Measurements from ENCODE around the gene RELN. TPM values are rescaled to one million over a fixed set of nuclear protein-coding genes. Genes with fewer than 3 reads are reported as not detected.

RELN gene
- total RNA-seq, 1 donor from 2014 or later, result 7.4 TPM

GRCh38 chr7:103593691-103594090 is 395.8 kb downstream of the RELN start:
- TF ChIP-seq CTCF (IDR thresholded peaks at IDR 0.05) (no peak), POLR2A (IDR thresholded peaks at IDR 0.05) (no peak), POLR2AphosphoS5 (IDR thresholded peaks at IDR 0.05; ENCODE audit: insufficient read depth in 1 of 2, low read depth in 1 of 2) (no peak)
- Histone ChIP-seq H3K9me3 (no peaks in the 10 kb centered on the region), H3K27ac (no peak overlapping the region), H3K4me1 (no peaks in the 10 kb centered on the region), H3K36me3 (no peaks in the 10 kb centered on the region), H3K4me3 (no peak overlapping the region), H3K27me3 (no peaks in the 10 kb centered on the region)
- intact Hi-C loops (cut with DNase I), result no loop called here
- no peak for DNase-seq (ENCODE audit: extremely low spot score in 2 of 2)

- H3K27ac ChIP-seq, result no peak overlapping the region
- no peak for DNase-seq (ENCODE audit: extremely low spot score in 2 of 2)
- H3K27me3 ChIP-seq, result no peaks in the 10 kb centered on the region
- no peaks in the 10 kb centered on the region for H3K9me3 ChIP-seq
- no peaks in the 10 kb centered on the region for H3K4me1 ChIP-seq
- H3K4me3 ChIP-seq, result no peak overlapping the region
- no peak for TF ChIP-seq POLR2AphosphoS5 (IDR thresholded peaks at IDR 0.05; ENCODE audit: insufficient read depth in 1 of 2, low read depth in 1 of 2)
- no peaks in the 10 kb centered on the region for H3K36me3 ChIP-seq
- intact Hi-C loops (cut with DNase I), result no loop called here
Observed at GRCh38 chr7:103592844-103593243, 396.6 kb downstream of the RELN start.

- Histone ChIP-seq H3K4me3 (no peak overlapping the region), H3K4me1 (no peaks in the 10 kb centered on the region), H3K27ac (no peak overlapping the region), H3K27me3 (no peaks in the 10 kb centered on the region), H3K36me3 (no peaks in the 10 kb centered on the region), H3K9me3 (no peaks in the 10 kb centered on the region)
- intact Hi-C loops (cut with DNase I), result no loop called here
- no peak for TF ChIP-seq POLR2AphosphoS5 (IDR thresholded peaks at IDR 0.05; ENCODE audit: insufficient read depth in 1 of 2, low read depth in 1 of 2)
- no peak for TF ChIP-seq CTCF (IDR thresholded peaks at IDR 0.05)
- no peak for TF ChIP-seq POLR2A (IDR thresholded peaks at IDR 0.05)
- no peak for DNase-seq (ENCODE audit: extremely low spot score in 2 of 2)
Observed at GRCh38 chr7:103592187-103592586, 397.3 kb downstream of the RELN start.

- no peak overlapping the region for H3K27ac ChIP-seq
- no peaks in the 10 kb centered on the region for H3K9me3 ChIP-seq
- no peaks in the 10 kb centered on the region for H3K27me3 ChIP-seq
- no peak for TF ChIP-seq CTCF (IDR thresholded peaks at IDR 0.05)
- TF ChIP-seq POLR2AphosphoS5 (IDR thresholded peaks at IDR 0.05; ENCODE audit: insufficient read depth in 1 of 2, low read depth in 1 of 2), result no peak
- intact Hi-C loops (cut with DNase I), result no loop called here
- DNase-seq (ENCODE audit: extremely low spot score in 2 of 2), result no peak
- H3K36me3 ChIP-seq, result no peaks in the 10 kb centered on the region
- no peak overlapping the region for H3K4me3 ChIP-seq
- no peaks in the 10 kb centered on the region for H3K4me1 ChIP-seq
Observed at GRCh38 chr7:103580031-103580430, 409.4 kb downstream of the RELN start.

GRCh38 chr7:103577059-103577458 is 412.4 kb downstream of the RELN start:
- no peak overlapping the region for H3K4me3 ChIP-seq
- intact Hi-C loops (cut with DNase I), result no loop called here
- no peaks in the 10 kb centered on the region for H3K4me1 ChIP-seq
- TF ChIP-seq CTCF (IDR thresholded peaks at IDR 0.05), result no peak
- no peak for TF ChIP-seq POLR2AphosphoS5 (IDR thresholded peaks at IDR 0.05; ENCODE audit: insufficient read depth in 1 of 2, low read depth in 1 of 2)
- TF ChIP-seq POLR2A (IDR thresholded peaks at IDR 0.05), result no peak
- H3K9me3 ChIP-seq, result no peaks in the 10 kb centered on the region
- no peaks in the 10 kb centered on the region for H3K36me3 ChIP-seq
- no peak for DNase-seq (ENCODE audit: extremely low spot score in 2 of 2)
- H3K27ac ChIP-seq, result no peak overlapping the region
- no peaks in the 10 kb centered on the region for H3K27me3 ChIP-seq

GRCh38 chr7:103576641-103577040 is 412.8 kb downstream of the RELN start:
- H3K36me3 ChIP-seq, result no peaks in the 10 kb centered on the region
- H3K4me3 ChIP-seq, result no peak overlapping the region
- no peak for DNase-seq (ENCODE audit: extremely low spot score in 2 of 2)
- H3K4me1 ChIP-seq, result no peaks in the 10 kb centered on the region
- no peaks in the 10 kb centered on the region for H3K27me3 ChIP-seq
- TF ChIP-seq CTCF (IDR thresholded peaks at IDR 0.05) (no peak), POLR2AphosphoS5 (IDR thresholded peaks at IDR 0.05; ENCODE audit: insufficient read depth in 1 of 2, low read depth in 1 of 2) (no peak), POLR2A (IDR thresholded peaks at IDR 0.05) (no peak)
- no peak overlapping the region for H3K27ac ChIP-seq
- intact Hi-C loops (cut with DNase I), result no loop called here
- H3K9me3 ChIP-seq, result no peaks in the 10 kb centered on the region
